WTC11 (cell line): ENCODE data around the gene RHOB. TPM values are rescaled to one million over a fixed set of nuclear protein-coding genes. Genes with fewer than 3 reads are reported as not detected.

Experiments used
- ATAC-seq: fragments of 200-7000 bp; cut with Tn5 transposase; 2 replicates; pipeline ENCODE4 v1.10.0; 2021; ENCODE audit warnings: mild to moderate bottlenecking, moderate library complexity
- CTCF ChIA-PET: fragments of 300-600 bp; sonication (Branson Sonifier 250); formaldehyde crosslinking; loops from one replicate; lab custom pipeline; 2021; ENCODE audit warnings: antibody characterized with exemption; lab: Charles Lee
- POLR2A ChIA-PET: fragments of 350-600 bp; sonication (Branson Sonifier 250); formaldehyde crosslinking; loops from one replicate; lab custom pipeline; 2021; ENCODE audit warnings: antibody characterized with exemption; lab: Charles Lee
- DNase-seq: peaks from one replicate; pipeline ENCODE4 v3.0.0; 2021; ENCODE audit warnings: low spot score
- H3K27ac Mint-ChIP-seq: 2 replicates; pipeline ENCODE4 v1.8.0; 2021; ENCODE audit warnings: mixed read lengths
- H3K27me3 Mint-ChIP-seq: 2 replicates; pipeline ENCODE4 v1.8.0; 2021; ENCODE audit warnings: low read depth, mild to moderate bottlenecking, moderate library complexity, mixed read lengths
- H3K36me3 Mint-ChIP-seq: 2 replicates; pipeline ENCODE4 v1.8.0; 2021; ENCODE audit warnings: mixed read lengths
- H3K4me1 Mint-ChIP-seq: 2 replicates; pipeline ENCODE4 v1.8.0; 2022; ENCODE audit warnings: mixed read lengths
- H3K4me3 Mint-ChIP-seq: 2 replicates; pipeline ENCODE4 v1.8.0; 2021; ENCODE audit warnings: mild to moderate bottlenecking, moderate library complexity, mixed read lengths
- H3K9me3 Mint-ChIP-seq: 2 replicates; pipeline ENCODE4 v1.8.0; 2021; ENCODE audit warnings: mixed read lengths
- CREB1 ChIP-seq: sonication (generic); formaldehyde crosslinking; IDR thresholded peaks from 2 replicates; pipeline ENCODE4 v1.8.0; 2023; ENCODE audit warnings: mild to moderate bottlenecking, missing genetic modification reagents
- ELF4 ChIP-seq: sonication (generic); formaldehyde crosslinking; IDR thresholded peaks from 2 replicates; pipeline ENCODE4 v1.8.1; 2022; ENCODE audit warnings: low read depth, mild to moderate bottlenecking, moderate library complexity, missing genetic modification reagents
- FOXJ3 ChIP-seq: sonication (generic); formaldehyde crosslinking; IDR thresholded peaks from 2 replicates; pipeline ENCODE4 v1.9.0; 2021; ENCODE audit warnings: missing genetic modification reagents, mild to moderate bottlenecking, borderline replicate concordance
- GABPB1 ChIP-seq: sonication (generic); formaldehyde crosslinking; IDR thresholded peaks from 2 replicates; pipeline ENCODE4 v1.8.1; 2023; ENCODE audit warnings: mild to moderate bottlenecking, missing genetic modification reagents
- MXD4 ChIP-seq: fragments of 250-450 bp; sonication (Bioruptor Pico); IDR thresholded peaks from 2 replicates; pipeline ENCODE4 v1.8.0; 2021; ENCODE audit warnings: mild to moderate bottlenecking, moderate library complexity, borderline replicate concordance
- PRRX2 ChIP-seq: fragments of 250-450 bp; sonication (Bioruptor Pico); IDR thresholded peaks from 2 replicates; pipeline ENCODE4 v1.8.0; 2021; ENCODE audit warnings: mild to moderate bottlenecking
- RORB ChIP-seq: fragments of 250-450 bp; sonication (Bioruptor Pico); IDR thresholded peaks from 2 replicates; pipeline ENCODE4 v1.9.0; 2021; ENCODE audit warnings: mild to moderate bottlenecking
- SP1 ChIP-seq: sonication (generic); formaldehyde crosslinking; conservative IDR thresholded peaks from 2 replicates; pipeline ENCODE4 v1.8.1; 2022; ENCODE audit warnings: missing genetic modification reagents
- ZBTB21 ChIP-seq: sonication (generic); formaldehyde crosslinking; IDR thresholded peaks from 2 replicates; pipeline ENCODE4 v1.8.1; 2023; ENCODE audit warnings: mild to moderate bottlenecking, missing genetic modification reagents, borderline replicate concordance
- ZNF423 ChIP-seq: fragments of 250-450 bp; sonication (Bioruptor Pico); IDR thresholded peaks from 2 replicates; pipeline ENCODE4 v2.1.2; 2022; ENCODE audit warnings: mild to moderate bottlenecking, moderate library complexity
- total RNA-seq: library from RNA; stranded (reverse); gene quantifications from 3 replicates; pipeline ENCODE4 v1.2.3, GENCODE V29; 2021
- TF ChIP-seq, protein P1 (sequence below): sonication (generic); formaldehyde crosslinking; IDR thresholded peaks from 2 replicates; pipeline ENCODE4 v1.8.1; 2023; ENCODE audit warnings: mild to moderate bottlenecking, missing genetic modification reagents, moderate library complexity
- TF ChIP-seq, protein P2 (sequence below): fragments of 200-600 bp; IDR thresholded peaks from 2 replicates; pipeline ENCODE4 v1.8.0; 2022; ENCODE audit warnings: antibody characterized with exemption
- TF ChIP-seq, protein P3 (sequence below): sonication (generic); formaldehyde crosslinking; IDR thresholded peaks from 2 replicates; pipeline ENCODE4 v1.8.1; 2022; ENCODE audit warnings: low read depth, mild to moderate bottlenecking, moderate library complexity, missing genetic modification reagents, borderline replicate concordance
- TF ChIP-seq, protein P4 (sequence below): sonication (generic); formaldehyde crosslinking; conservative IDR thresholded peaks from 2 replicates; pipeline ENCODE4 v1.8.1; 2022; ENCODE audit warnings: mild to moderate bottlenecking, missing genetic modification reagents
- TF ChIP-seq, protein P5 (sequence below): sonication (generic); formaldehyde crosslinking; conservative IDR thresholded peaks from 2 replicates; pipeline ENCODE4 v1.8.1; 2023; ENCODE audit warnings: mild to moderate bottlenecking, low read depth, missing genetic modification reagents, moderate library complexity
- TF ChIP-seq, protein P6 (sequence below): sonication (generic); formaldehyde crosslinking; IDR thresholded peaks from 2 replicates; pipeline ENCODE4 v1.8.1; 2022; ENCODE audit warnings: missing genetic modification reagents, borderline replicate concordance
- TF ChIP-seq, protein P7 (sequence below): fragments of 250-450 bp; sonication (Bioruptor Pico); IDR thresholded peaks from 2 replicates; pipeline ENCODE4 v1.8.0; 2021; ENCODE audit warnings: mild to moderate bottlenecking

RHOB gene
- total RNA-seq, 1 experiment from 2014 or later: 20.4 TPM

DNA sequence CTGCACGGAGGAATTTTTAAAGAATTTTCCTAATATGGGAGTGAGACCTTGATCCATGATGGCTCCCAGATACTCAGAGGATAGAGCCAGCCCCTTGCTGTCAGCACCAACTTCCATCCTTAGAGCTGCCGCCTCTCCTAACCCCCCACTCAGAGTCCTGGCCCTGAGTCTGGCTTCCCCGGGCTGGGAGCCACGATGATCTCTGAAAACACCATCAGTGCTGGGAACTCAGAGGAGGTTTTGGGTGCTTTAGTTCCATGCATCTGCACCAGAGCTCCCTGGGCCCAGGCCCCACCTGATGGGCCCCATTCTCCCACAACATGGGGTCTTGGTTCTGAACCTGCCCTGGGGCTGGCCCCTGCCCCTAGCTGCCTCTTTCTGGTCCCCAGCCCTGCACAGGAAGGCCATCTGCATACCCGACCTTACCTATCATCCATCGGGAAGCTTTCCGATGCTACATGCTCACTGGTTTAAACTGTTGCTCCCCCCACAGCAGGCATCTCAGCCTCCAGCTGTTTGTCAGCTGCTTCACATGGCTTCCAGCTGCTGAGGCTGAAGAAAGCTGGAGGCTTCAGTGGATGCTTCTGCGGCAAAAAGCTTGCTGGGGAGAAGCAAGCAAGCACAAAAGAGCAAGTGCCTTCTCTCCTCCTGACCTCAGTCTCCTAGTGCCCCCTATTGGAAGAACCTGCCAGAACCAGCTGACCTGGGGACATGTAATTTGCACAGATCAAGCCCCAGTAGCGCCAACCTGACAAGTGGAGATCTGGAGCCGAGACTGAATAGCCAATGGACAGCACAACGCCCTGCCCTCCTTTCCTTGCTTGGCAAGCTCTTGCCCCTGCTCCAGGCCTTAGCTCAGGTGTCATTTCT, 24.2 kb upstream of the RHOB start:
- TF ChIP-seq, protein P1, sequence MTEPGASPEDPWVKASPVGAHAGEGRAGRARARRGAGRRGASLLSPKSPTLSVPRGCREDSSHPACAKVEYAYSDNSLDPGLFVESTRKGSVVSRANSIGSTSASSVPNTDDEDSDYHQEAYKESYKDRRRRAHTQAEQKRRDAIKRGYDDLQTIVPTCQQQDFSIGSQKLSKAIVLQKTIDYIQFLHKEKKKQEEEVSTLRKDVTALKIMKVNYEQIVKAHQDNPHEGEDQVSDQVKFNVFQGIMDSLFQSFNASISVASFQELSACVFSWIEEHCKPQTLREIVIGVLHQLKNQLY (CRISPR knock-in tag): no peak
- TF ChIP-seq FOXJ3 (CRISPR knock-in tag) (no peak), ZBTB21 (CRISPR knock-in tag) (no peak), ZNF423 (peak; percentile 38; the same call in 1 of the 2 replicates), PRRX2 (no peak)
- TF ChIP-seq, protein P2, sequence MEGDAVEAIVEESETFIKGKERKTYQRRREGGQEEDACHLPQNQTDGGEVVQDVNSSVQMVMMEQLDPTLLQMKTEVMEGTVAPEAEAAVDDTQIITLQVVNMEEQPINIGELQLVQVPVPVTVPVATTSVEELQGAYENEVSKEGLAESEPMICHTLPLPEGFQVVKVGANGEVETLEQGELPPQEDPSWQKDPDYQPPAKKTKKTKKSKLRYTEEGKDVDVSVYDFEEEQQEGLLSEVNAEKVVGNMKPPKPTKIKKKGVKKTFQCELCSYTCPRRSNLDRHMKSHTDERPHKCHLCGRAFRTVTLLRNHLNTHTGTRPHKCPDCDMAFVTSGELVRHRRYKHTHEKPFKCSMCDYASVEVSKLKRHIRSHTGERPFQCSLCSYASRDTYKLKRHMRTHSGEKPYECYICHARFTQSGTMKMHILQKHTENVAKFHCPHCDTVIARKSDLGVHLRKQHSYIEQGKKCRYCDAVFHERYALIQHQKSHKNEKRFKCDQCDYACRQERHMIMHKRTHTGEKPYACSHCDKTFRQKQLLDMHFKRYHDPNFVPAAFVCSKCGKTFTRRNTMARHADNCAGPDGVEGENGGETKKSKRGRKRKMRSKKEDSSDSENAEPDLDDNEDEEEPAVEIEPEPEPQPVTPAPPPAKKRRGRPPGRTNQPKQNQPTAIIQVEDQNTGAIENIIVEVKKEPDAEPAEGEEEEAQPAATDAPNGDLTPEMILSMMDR: peak; percentile 25; the same call in 1 of the 2 replicates
- Mint-ChIP-seq H3K9me3 (no peaks in the 10 kb centered on the region), H3K27ac (no peak overlapping the region), H3K36me3 (no peaks in the 10 kb centered on the region), H3K4me3 (no peak overlapping the region), H3K27me3 (no peaks in the 10 kb centered on the region), H3K4me1 (peaks cover 15% of the 10 kb centered on the region)
- ATAC-seq (peak; percentile 72), DNase-seq (peak; percentile 44)
- ChIA-PET POLR2A (interaction anchor here (4.0 kb wide), 1 partner anchor 24 kb away, joined by 19 read pairs; the partner anchor contains the start of gene RHOB), CTCF (interaction anchor here (0.6 to 7.0 kb wide), 33 partner anchors 9 to 239 kb away, joined by 3 to 99 read pairs (median 4); partner anchors contain the start of genes HS1BP3, RHOB and SDC1)

DNA sequence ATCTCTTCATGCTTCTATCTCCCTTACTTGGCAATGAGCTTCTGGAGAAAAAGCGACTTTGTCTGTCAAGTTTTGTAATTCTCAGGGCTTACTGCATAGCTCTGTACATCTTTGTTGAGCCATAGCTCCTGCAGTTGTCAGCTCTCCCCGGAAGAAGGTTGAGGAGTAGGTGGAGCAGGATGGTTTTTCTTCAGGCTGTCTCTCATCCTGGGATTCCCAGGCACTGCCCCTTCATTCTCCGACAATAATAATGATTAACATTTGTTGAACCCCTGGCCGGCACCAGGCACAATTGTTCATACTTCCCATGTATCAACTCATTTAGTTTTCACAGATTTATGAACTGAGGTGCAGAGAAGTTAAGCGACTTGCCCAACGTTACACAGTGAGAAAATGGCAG, 23.5 kb upstream of the RHOB start:
- Mint-ChIP-seq H3K9me3 (no peaks in the 10 kb centered on the region), H3K4me1 (peaks cover 15% of the 10 kb centered on the region), H3K27me3 (no peaks in the 10 kb centered on the region), H3K36me3 (no peaks in the 10 kb centered on the region), H3K27ac (no peak overlapping the region), H3K4me3 (no peak overlapping the region)
- CTCF ChIA-PET: interaction anchor here (0.6 to 7.0 kb wide), 26 partner anchors 9 to 228 kb away, joined by 3 to 99 read pairs (median 6); partner anchors contain the start of genes HS1BP3, RHOB and SDC1
- ATAC-seq (no peak), DNase-seq (no peak)
- POLR2A ChIA-PET: interaction anchor here (4.0 kb wide), 1 partner anchor 24 kb away, joined by 19 read pairs; the partner anchor contains the start of gene RHOB
- no peak for TF ChIP-seq CREB1 (CRISPR knock-in tag)
- TF ChIP-seq, protein P3, sequence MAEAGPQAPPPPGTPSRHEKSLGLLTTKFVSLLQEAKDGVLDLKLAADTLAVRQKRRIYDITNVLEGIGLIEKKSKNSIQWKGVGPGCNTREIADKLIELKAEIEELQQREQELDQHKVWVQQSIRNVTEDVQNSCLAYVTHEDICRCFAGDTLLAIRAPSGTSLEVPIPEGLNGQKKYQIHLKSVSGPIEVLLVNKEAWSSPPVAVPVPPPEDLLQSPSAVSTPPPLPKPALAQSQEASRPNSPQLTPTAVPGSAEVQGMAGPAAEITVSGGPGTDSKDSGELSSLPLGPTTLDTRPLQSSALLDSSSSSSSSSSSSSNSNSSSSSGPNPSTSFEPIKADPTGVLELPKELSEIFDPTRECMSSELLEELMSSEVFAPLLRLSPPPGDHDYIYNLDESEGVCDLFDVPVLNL (CRISPR knock-in tag): no peak
- TF ChIP-seq, protein P4, sequence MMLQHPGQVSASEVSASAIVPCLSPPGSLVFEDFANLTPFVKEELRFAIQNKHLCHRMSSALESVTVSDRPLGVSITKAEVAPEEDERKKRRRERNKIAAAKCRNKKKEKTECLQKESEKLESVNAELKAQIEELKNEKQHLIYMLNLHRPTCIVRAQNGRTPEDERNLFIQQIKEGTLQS (CRISPR knock-in tag): no peak
- TF ChIP-seq, protein P5, sequence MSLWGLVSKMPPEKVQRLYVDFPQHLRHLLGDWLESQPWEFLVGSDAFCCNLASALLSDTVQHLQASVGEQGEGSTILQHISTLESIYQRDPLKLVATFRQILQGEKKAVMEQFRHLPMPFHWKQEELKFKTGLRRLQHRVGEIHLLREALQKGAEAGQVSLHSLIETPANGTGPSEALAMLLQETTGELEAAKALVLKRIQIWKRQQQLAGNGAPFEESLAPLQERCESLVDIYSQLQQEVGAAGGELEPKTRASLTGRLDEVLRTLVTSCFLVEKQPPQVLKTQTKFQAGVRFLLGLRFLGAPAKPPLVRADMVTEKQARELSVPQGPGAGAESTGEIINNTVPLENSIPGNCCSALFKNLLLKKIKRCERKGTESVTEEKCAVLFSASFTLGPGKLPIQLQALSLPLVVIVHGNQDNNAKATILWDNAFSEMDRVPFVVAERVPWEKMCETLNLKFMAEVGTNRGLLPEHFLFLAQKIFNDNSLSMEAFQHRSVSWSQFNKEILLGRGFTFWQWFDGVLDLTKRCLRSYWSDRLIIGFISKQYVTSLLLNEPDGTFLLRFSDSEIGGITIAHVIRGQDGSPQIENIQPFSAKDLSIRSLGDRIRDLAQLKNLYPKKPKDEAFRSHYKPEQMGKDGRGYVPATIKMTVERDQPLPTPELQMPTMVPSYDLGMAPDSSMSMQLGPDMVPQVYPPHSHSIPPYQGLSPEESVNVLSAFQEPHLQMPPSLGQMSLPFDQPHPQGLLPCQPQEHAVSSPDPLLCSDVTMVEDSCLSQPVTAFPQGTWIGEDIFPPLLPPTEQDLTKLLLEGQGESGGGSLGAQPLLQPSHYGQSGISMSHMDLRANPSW (CRISPR knock-in tag): no peak
- TF ChIP-seq SP1 (CRISPR knock-in tag): no peak
- no peak for TF ChIP-seq RORB
- no peak for TF ChIP-seq MXD4
- no peak for TF ChIP-seq ELF4 (CRISPR knock-in tag)
- TF ChIP-seq, protein P6, sequence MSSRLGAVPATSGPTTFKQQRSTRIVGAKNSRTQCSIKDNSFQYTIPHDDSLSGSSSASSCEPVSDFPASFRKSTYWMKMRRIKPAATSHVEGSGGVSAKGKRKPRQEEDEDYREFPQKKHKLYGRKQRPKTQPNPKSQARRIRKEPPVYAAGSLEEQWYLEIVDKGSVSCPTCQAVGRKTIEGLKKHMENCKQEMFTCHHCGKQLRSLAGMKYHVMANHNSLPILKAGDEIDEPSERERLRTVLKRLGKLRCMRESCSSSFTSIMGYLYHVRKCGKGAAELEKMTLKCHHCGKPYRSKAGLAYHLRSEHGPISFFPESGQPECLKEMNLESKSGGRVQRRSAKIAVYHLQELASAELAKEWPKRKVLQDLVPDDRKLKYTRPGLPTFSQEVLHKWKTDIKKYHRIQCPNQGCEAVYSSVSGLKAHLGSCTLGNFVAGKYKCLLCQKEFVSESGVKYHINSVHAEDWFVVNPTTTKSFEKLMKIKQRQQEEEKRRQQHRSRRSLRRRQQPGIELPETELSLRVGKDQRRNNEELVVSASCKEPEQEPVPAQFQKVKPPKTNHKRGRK: no peak
- TF ChIP-seq, protein P7, sequence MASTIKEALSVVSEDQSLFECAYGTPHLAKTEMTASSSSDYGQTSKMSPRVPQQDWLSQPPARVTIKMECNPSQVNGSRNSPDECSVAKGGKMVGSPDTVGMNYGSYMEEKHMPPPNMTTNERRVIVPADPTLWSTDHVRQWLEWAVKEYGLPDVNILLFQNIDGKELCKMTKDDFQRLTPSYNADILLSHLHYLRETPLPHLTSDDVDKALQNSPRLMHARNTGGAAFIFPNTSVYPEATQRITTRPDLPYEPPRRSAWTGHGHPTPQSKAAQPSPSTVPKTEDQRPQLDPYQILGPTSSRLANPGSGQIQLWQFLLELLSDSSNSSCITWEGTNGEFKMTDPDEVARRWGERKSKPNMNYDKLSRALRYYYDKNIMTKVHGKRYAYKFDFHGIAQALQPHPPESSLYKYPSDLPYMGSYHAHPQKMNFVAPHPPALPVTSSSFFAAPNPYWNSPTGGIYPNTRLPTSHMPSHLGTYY (CRISPR knock-in tag): no peak
- no peak for TF ChIP-seq ZNF423
- TF ChIP-seq, protein P1 (CRISPR knock-in tag): no peak
- TF ChIP-seq GABPB1 (CRISPR knock-in tag): no peak
